AG04450 (cell line): ENCODE results near the gene EHBP1. TPM values are rescaled to one million over a fixed set of nuclear protein-coding genes. Genes with fewer than 3 reads are reported as not detected.

Source experiments
- CTCF ChIA-PET: fragments of 300-600, 350-600 bp; formaldehyde crosslinking; extraction: SDS; loops from one replicate; lab custom pipeline; 2022; ENCODE audit warnings: antibody characterized with exemption, inconsistent platforms; lab: Charles Lee
- POLR2A ChIA-PET: fragments of 350-600 bp; formaldehyde crosslinking; extraction: SDS; loops from one replicate; lab custom pipeline; 2021; ENCODE audit warnings: antibody characterized with exemption, inconsistent platforms; lab: Yijun Ruan, JAX
- DNase-seq: peaks from one replicate; pipeline ENCODE4 v3.0.0-alpha.2; 2011; ENCODE audit warnings: low read depth, low spot score
- H3K27ac ChIP-seq: one replicate; pipeline ENCODE4 v1.5.1; 2012; ENCODE audit warnings: low read depth, low read length, control low read depth
- H3K27me3 ChIP-seq: one replicate; pipeline ENCODE4 v1.6.0; 2012; ENCODE audit warnings: low read length; ENCODE audit not compliant: control insufficient read depth, insufficient read depth
- H3K4me3 ChIP-seq: 2 replicates; pipeline ENCODE4 v1.5.1; 2011; ENCODE audit warnings: mild to moderate bottlenecking, low read depth, low read length, control low read depth
- H3K9me3 ChIP-seq: 2 replicates; pipeline ENCODE4 v1.5.1; 2012; ENCODE audit warnings: low read length; ENCODE audit not compliant: control insufficient read depth, insufficient read depth
- CTCF ChIP-seq: IDR thresholded peaks from 2 replicates; pipeline ENCODE4 v1.5.1; 2011; ENCODE audit warnings: low read depth, low read length, control low read depth, inconsistent platforms
- polyA plus RNA-seq: library from polyadenylated mRNA; depleted of rRNA; stranded (reverse); fragments of >200 nt; gene quantifications from 2 replicates; pipeline ENCODE4 v1.2.3, GENCODE V29; 2011

The EHBP1 gene
- polyA plus RNA-seq, 1 experiment: 68.6 TPM

- TF ChIP-seq CTCF: no peak
- POLR2A ChIA-PET: no interaction called here
Measured at GRCh38 chr2:62738981-62739936, 33.7 kb downstream of the EHBP1 start.

GRCh38 chr2:62740221-62740620 lies 34.7 kb downstream of the EHBP1 start:
- CTCF ChIA-PET: interaction anchor here (1.0 to 1.5 kb wide), 2 partner anchors 35 to 283 kb away, joined by 3 to 4 read pairs; no protein-coding TSS in a partner anchor
- Histone ChIP-seq H3K4me3 (no peak overlapping the region), H3K9me3 (no peaks in the 10 kb centered on the region), H3K27ac (no peak overlapping the region), H3K27me3 (no peaks in the 10 kb centered on the region)
- no peak for DNase-seq
- POLR2A ChIA-PET: no interaction called here
- TF ChIP-seq CTCF: no peak

More at GRCh38 chr2:62738981-62739936, 33.7 kb downstream of the EHBP1 start:
- no peaks in the 10 kb centered on the region for H3K9me3 ChIP-seq
- H3K27ac ChIP-seq: no peak overlapping the region
- CTCF ChIA-PET: interaction anchor here (1.0 kb wide), 1 partner anchor 282 kb away, joined by 3 read pairs; no protein-coding TSS in a partner anchor
- no peak for DNase-seq
- no peak overlapping the region for H3K4me3 ChIP-seq
- H3K27me3 ChIP-seq: no peaks in the 10 kb centered on the region

GRCh38 chr2:62741127-62741526 lies 35.6 kb downstream of the EHBP1 start:
- H3K27me3 ChIP-seq: no peaks in the 10 kb centered on the region
- POLR2A ChIA-PET: no interaction called here
- no peak for TF ChIP-seq CTCF
- H3K9me3 ChIP-seq: no peaks in the 10 kb centered on the region
- CTCF ChIA-PET: interaction anchor here (0.6 to 1.5 kb wide), 2 partner anchors 26 to 34 kb away, joined by 4 to 5 read pairs; no protein-coding TSS in a partner anchor
- no peak overlapping the region for H3K4me3 ChIP-seq
- no peak overlapping the region for H3K27ac ChIP-seq
- DNase-seq: no peak

GRCh38 chr2:62741954-62742722 lies 36.6 kb downstream of the EHBP1 start:
- ChIA-PET POLR2A (no interaction called here), CTCF (no interaction called here)
- no peaks in the 10 kb centered on the region for H3K27me3 ChIP-seq
- no peak overlapping the region for H3K27ac ChIP-seq
- no peaks in the 10 kb centered on the region for H3K9me3 ChIP-seq
- no peak overlapping the region for H3K4me3 ChIP-seq
- TF ChIP-seq CTCF: no peak
- no peak for DNase-seq
